ENCODE results near the gene RNF224. TPM values are rescaled to one million over a fixed set of nuclear protein-coding genes. Genes with fewer than 3 reads are reported as not detected.

RNF224 gene
- polyA plus RNA-seq, 2 of the 4 experiments (the other 2 are of a cell fraction) = 0.04 TPM; not detected in 1

GRCh38 chr9:137215196-137215986 is 11.9 kb upstream of the RNF224 start (continued):
- no peak for TF ChIP-seq BCL3 (IDR thresholded peaks at IDR 0.05)

GRCh38 chr9:137216188-137216965 is 10.9 kb upstream of the RNF224 start:
- H3K4me2 ChIP-seq = no peak overlapping the region
- peaks cover 27% of the 10 kb centered on the region for H3K4me1 ChIP-seq
- ChIA-PET CTCF (interaction anchor here (0.8 to 9.9 kb wide), 12 partner anchors 8 to 187 kb away, joined by 3 to 71 read pairs (median 4); partner anchors contain the start of genes RNF224, SSNA1 and TUBB4B), POLR2A (interaction anchor here (1.1 kb wide), 1 partner anchor 16 kb away, joined by 3 read pairs; the partner anchor contains the start of gene TPRN)
- TF ChIP-seq MAFK (IDR thresholded peaks at IDR 0.05; ENCODE audit: partially characterized antibody) (no peak), HDAC2 (IDR thresholded peaks at IDR 0.05) (no peak), CBX2 (IDR thresholded peaks at IDR 0.05; ENCODE audit: borderline replicate concordance, low read depth) (no peak), HOXB13 (CRISPR knock-in tag; IDR thresholded peaks at IDR 0.05; ENCODE audit: low read depth) (no peak), BCL3 (IDR thresholded peaks at IDR 0.05) (no peak), KDM5A (IDR thresholded peaks at IDR 0.05) (no peak), MYC (IDR thresholded peaks at IDR 0.05; ENCODE audit: borderline replicate concordance, low read length) (no peak), CHD2 (IDR thresholded peaks at IDR 0.05; ENCODE audit: low read length, partially characterized antibody) (no peak), JUN (IDR thresholded peaks at IDR 0.05) (no peak), NPAS2 (CRISPR knock-in tag; IDR thresholded peaks at IDR 0.05; ENCODE audit: borderline replicate concordance) (no peak), EHMT2 (IDR thresholded peaks at IDR 0.05; ENCODE audit: low read depth) (no peak), NR3C1 (IDR thresholded peaks at IDR 0.05) (no peak), HOXB5 (CRISPR knock-in tag; IDR thresholded peaks at IDR 0.05) (no peak), SREBF2 (IDR thresholded peaks at IDR 0.05) (no peak), ZNF302 (CRISPR knock-in tag; IDR thresholded peaks at IDR 0.05) (no peak), MAX (IDR thresholded peaks at IDR 0.05) (no peak), CBX8 (IDR thresholded peaks at IDR 0.05) (no peak)
- FAIRE-seq (no peak), ATAC-seq (no peak), DNase-seq (ENCODE audit: low read depth in 1 of 2, low spot score in 1 of 2) (no peak)
- no peak overlapping the region for H3K27ac ChIP-seq
- H3K9me3 ChIP-seq = no peaks in the 10 kb centered on the region
- WGBS (ENCODE audit: missing lambda C conversion rate) = 95% methylated on average over 25 of the region's 30 CpGs
- no peak overlapping the region for H3K4me3 ChIP-seq

GRCh38 chr9:137217276-137218211 is 9.8 kb upstream of the RNF224 start:
- DNase-seq (ENCODE audit: low read depth in 1 of 2, low spot score in 1 of 2) (no peak), FAIRE-seq (no peak), ATAC-seq (peak in 1 of 2 experiments; percentile 14; a peak in 3 of 6 replicates)
- 62% methylated on average over 31 of the region's 36 CpGs for WGBS (ENCODE audit: missing lambda C conversion rate)
- ChIA-PET POLR2A (interaction anchor here (1.1 kb wide), 1 partner anchor 17 kb away, joined by 3 read pairs; the partner anchor contains the start of gene TPRN), CTCF (interaction anchor here (0.8 to 9.9 kb wide), 9 partner anchors 9 to 85 kb away, joined by 3 to 71 read pairs (median 4); partner anchors contain the start of genes RNF224, SSNA1 and TUBB4B)
- peak overlapping the region in 1 of 2 experiments; percentile 76; a peak in 3 of 6 replicates for H3K27ac ChIP-seq
- peaks cover 33% of the 10 kb centered on the region for H3K4me1 ChIP-seq
- no peak overlapping the region for H3K4me2 ChIP-seq
- no peaks in the 10 kb centered on the region for H3K9me3 ChIP-seq
- TF ChIP-seq CEBPB (IDR thresholded peaks at IDR 0.05) (no peak), ESRRA (IDR thresholded peaks at IDR 0.05; ENCODE audit: borderline replicate concordance, low read length) (no peak), CTCF (IDR thresholded peaks at IDR 0.05) (no peak), KDM5A (IDR thresholded peaks at IDR 0.05) (no peak), EHMT2 (IDR thresholded peaks at IDR 0.05; ENCODE audit: low read depth) (no peak), HOXB13 (CRISPR knock-in tag; IDR thresholded peaks at IDR 0.05; ENCODE audit: low read depth) (no peak), E2F6 (IDR thresholded peaks at IDR 0.05; ENCODE audit: borderline replicate concordance, low read depth) (no peak)
- no peak overlapping the region for H3K4me3 ChIP-seq
